Activated T-helper 9 cell treated with anti-CD3 and anti-CD28 coated beads, Interleukin-2, amount 50 U/mL, for 16 hours (primary cell): ENCODE measurements around the gene ZBED4.

Source experiments
- DNase-seq: peaks from one replicate; pipeline ENCODE4 v3.0.0-alpha.2; 2020; ENCODE audit warnings: low read depth

Gene ZBED4

GRCh38 chr22:49904040-49904369 is 50.4 kb downstream of the ZBED4 start:
- DNase-seq, result no peak

- no peak for DNase-seq
Observed at GRCh38 chr22:49905465-49905864, 51.8 kb downstream of the ZBED4 start.

GRCh38 chr22:49906071-49906798 is 52.6 kb downstream of the ZBED4 start:
- DNase-seq, result no peak

- no peak for DNase-seq
Observed at GRCh38 chr22:49906799-49907290, 53.2 kb downstream of the ZBED4 start.

- DNase-seq, result no peak
Observed at GRCh38 chr22:49907807-49908206, 54.2 kb downstream of the ZBED4 start.

GRCh38 chr22:49909476-49910205 is 56.0 kb downstream of the ZBED4 start:
- no peak for DNase-seq

GRCh38 chr22:49910229-49911155 is 56.8 kb downstream of the ZBED4 start:
- no peak for DNase-seq

- no peak for DNase-seq
Observed at GRCh38 chr22:49911881-49912625, 58.4 kb downstream of the ZBED4 start.

- no peak for DNase-seq
Observed at GRCh38 chr22:49913026-49913425, 59.4 kb downstream of the ZBED4 start.

- no peak for DNase-seq
Observed at GRCh38 chr22:49913446-49913845, 59.8 kb downstream of the ZBED4 start.

- no peak for DNase-seq
Observed at GRCh38 chr22:49914256-49914655, 60.6 kb downstream of the ZBED4 start.

GRCh38 chr22:49915610-49916009 is 62.0 kb downstream of the ZBED4 start:
- DNase-seq, result no peak

- no peak for DNase-seq
Observed at GRCh38 chr22:49916831-49917230, 63.2 kb downstream of the ZBED4 start.

GRCh38 chr22:49917974-49918910 is 64.6 kb downstream of the ZBED4 start, which contains the start of the genes ALG12 and CRELD2:
TSS of gene ALG12 (minus strand) at chr22:49918438. CDS start at chr22:49913765, 4,673 bp downstream.
TSS of gene CRELD2 (plus strand) at chr22:49918634. CDS start at chr22:49918770, 136 bp downstream.
- peak; percentile 98 for DNase-seq

GRCh38 chr22:49918911-49919881 is 65.6 kb downstream of the ZBED4 start:
- DNase-seq, result no peak

- DNase-seq, result no peak
Observed at GRCh38 chr22:49920859-49921258, 67.2 kb downstream of the ZBED4 start.

- DNase-seq, result no peak
Observed at GRCh38 chr22:49921508-49922278, 68.0 kb downstream of the ZBED4 start.

GRCh38 chr22:49922484-49922883 is 68.8 kb downstream of the ZBED4 start:
- no peak for DNase-seq
